Amniotic stem cell (primary cell): ENCODE results near the gene TFCP2.
"Not testable (repeated sequence)": the region's sequence is repeated elsewhere in the genome, so short reads cannot be mapped to it uniquely, and the experiment has no call there.

ENCODE experiments used
- DNase-seq: peaks from one replicate; lab custom pipeline; 2025; lab: John Stamatoyannopoulos, UW

The TFCP2 gene, protein sequence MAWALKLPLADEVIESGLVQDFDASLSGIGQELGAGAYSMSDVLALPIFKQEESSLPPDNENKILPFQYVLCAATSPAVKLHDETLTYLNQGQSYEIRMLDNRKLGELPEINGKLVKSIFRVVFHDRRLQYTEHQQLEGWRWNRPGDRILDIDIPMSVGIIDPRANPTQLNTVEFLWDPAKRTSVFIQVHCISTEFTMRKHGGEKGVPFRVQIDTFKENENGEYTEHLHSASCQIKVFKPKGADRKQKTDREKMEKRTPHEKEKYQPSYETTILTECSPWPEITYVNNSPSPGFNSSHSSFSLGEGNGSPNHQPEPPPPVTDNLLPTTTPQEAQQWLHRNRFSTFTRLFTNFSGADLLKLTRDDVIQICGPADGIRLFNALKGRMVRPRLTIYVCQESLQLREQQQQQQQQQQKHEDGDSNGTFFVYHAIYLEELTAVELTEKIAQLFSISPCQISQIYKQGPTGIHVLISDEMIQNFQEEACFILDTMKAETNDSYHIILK

DNA sequence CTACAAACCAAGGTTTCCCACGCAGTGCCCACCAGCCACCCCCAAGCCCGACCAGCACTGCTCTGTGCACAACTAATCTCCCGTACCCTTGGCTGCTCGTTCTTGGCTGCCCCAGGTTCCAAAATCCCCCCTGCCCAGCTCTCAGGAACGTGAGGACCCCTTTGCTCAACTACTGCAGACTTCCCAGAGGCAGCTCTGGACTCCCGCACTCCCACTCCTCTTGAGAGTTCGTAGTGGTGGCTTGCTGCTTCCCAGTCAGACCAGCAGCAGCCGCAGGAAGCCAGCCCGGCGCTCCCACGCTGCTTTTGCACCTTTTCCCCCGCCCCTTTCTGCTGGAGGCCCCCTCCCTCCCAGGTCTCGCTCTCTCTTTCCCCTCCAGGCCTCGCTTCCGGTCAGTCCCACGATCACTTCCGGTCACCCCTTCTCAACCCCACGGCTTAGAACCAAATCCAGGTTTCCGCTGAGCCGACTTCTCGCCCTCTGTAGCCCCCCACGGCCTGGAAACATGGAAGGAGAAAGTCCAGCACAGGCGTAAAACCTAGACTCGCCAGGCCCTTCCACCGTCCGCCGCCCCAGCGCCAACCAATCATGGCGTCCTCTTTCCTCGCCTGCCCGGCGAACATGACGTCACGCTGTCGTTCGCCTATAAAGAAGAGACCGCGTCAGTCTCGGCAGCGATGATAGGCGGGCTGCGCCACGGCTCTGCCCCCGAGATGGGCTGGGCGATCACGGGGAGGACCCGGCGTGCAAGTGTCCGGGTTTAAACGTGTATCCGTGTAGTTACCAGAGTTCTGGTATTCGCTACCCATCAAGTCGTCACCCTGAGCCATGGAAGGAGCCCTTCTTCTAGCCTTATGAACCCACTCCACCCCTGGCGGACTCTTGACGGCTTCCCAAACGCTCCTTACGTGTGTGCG lies at the start of gene TFCP2:
TSS of gene TFCP2 (minus strand) at position 621 of the 917 bp plus-strand sequence. CDS start 713 bp downstream, outside the sequence.
- peak; percentile 91 for DNase-seq

DNA sequence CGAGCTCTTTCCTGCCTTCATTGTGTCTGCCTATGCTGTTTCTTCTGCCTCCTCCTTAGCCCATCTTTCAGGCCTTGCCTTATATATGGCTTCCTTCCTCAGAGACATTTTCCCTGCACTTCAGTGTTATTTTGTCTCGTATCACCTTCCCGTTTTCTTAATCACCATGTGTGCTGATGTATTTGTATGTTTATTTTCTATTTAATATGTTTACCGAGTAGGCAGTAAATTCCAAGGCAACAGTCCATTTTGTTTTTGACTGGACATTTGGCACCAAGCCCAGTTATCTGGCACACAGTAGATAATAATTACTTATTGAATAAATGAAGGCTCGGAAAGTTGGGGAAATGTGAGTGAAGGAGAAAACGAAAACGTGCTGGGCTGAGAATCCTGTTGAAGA lies 49.5 kb upstream of the TFCP2 start:
- DNase-seq: no peak

GRCh38 chr12:51219857-51220256 lies 46.9 kb upstream of the TFCP2 start:
- not testable (repeated sequence) for DNase-seq

DNA sequence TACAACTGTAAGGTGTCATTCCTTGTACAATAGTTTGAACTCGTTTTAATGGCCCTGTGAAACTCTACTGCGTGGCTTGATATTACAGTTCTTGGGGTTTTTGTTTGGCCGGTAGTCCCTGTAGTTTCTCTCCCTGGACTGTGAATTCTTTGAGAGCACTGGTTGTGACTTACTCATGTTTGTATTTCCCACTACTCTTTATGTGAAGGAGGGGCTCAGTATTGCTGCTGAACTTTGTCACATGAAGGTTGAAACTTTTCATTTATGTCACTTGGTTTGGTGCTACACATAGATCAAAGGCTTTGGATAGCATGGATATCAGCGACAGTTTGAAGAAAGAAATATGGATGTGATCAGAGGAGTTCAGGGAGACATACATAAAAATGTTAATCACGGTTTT lies 46.4 kb upstream of the TFCP2 start:
- no peak for DNase-seq

DNA sequence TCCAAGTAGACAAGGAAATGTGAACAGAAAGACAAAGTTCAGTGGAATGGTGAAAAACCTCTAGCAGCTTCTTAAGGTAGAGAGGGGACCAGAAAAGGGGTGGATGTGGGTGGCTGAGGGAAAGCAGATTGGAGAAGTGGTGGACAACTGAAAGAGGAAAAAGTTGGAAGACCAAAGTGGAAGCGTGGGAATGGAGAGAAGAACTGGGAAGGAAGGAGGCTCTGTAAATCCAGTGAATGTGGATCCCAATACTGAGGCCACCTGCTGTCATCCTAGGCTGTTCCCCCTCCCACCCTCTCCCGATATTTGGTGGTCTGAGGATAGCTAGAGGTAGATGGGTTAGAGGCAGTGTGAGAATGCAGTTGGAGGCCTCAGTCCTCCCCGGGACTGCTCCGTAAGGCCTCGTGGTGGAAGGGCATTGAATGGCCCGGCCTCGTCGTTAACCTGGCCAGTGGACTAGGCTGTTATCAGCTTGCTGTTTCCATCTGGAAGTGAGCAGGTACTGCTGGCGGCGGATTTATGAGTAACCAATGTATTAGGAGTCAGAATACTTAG lies 45.7 kb upstream of the TFCP2 start:
- DNase-seq: no peak

DNA sequence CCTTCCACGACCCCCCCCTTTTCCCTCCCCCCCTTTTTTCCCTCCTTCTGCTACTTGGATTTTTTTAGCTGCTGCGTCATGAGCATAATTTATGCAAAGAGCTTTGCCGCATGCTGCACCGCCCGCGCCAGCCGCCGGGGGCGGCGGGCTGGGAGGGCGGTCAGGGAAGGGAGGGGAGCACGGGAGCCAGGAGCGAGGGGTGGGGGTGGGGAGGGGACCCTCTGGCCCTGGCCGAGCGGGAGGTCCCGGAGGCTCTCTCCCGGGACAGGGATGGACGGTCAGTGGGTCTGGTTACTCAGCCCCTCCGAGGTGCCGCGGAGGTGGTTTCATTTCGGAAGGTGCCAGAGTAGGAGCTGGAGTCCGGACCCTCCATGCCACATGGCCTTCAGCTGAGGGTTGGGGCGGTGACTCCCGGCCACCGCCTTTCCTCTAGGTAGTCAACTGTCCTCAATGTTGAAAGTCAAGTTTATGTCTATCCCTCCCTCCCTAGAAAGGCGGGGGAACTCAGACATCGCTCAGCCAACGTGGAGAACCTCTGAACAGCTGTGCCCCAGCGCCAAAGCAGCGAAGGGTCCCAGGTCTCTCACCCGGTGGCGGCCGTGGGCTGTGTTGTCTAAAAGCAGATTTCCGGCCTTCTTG lies 45.2 kb upstream of the TFCP2 start, which contains the start of gene POU6F1:
TSS of gene POU6F1 (minus strand) at position 95 of the 639 bp plus-strand sequence. CDS start 11,226 bp downstream, outside the sequence.
- peak; percentile 65 for DNase-seq

DNA sequence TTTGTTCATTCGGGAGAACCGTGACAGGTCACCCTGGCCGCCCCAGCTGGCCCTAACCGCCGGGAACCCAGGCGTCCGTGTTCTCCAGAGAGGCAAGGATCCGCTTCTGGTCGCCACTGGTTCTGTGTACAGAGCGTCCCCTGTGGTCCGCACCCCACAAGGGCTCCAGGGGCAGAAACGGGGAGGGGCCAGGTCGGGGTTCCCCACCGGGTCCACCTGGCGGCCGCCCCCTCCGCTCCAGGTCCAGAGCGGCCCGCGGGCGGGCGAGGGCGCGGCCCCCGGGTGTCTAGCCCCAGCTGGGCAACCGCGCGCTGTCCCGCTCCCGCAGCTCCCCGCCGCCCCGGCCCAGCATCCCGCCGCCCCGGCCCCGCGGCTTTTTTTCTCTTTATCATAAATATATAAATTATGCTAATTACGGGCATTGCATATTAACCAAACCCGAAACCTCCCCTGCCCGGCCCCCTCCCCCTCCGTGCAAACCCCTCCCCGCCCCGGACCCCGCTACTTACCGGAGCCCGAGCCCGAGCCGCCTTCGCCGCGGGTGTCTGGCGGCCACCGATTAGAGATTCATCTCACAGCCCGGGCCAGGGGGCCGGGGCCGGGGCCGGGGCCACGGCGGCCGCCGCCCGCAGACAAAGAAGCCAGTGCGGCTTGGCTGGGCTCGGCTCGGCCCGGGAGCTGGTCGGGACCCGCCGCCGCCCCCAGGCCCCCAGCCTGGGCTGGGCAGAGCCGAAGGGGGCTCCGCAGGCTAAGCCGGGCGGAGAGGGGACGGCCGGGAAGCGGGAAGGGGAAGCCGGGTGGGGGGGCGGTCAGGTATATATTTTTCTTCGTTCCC lies 44.4 kb upstream of the TFCP2 start:
- DNase-seq: peak; percentile 12

DNA sequence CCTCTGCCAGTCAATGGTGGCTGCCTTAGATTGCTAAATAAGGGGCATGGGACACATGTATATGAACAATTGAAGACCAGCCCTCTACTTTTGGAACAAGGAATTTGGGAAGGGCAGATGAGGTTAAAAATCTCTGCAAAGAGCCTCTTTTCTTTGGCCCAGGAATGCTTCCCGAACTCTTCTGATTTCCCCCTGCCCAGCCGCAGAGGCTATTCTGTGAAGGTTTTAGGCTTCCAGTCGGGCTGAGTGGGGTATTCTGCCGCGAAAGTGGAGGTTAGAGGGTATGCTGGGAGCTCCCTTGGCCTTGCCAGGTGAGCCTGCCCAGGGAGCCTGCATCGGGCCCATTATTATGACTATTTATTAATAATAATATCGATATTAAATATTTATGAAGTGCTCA lies 43.7 kb upstream of the TFCP2 start:
- DNase-seq: no peak

- no peak for DNase-seq
Measured at GRCh38 chr12:51214895-51215294, 42.0 kb upstream of the TFCP2 start.

DNA sequence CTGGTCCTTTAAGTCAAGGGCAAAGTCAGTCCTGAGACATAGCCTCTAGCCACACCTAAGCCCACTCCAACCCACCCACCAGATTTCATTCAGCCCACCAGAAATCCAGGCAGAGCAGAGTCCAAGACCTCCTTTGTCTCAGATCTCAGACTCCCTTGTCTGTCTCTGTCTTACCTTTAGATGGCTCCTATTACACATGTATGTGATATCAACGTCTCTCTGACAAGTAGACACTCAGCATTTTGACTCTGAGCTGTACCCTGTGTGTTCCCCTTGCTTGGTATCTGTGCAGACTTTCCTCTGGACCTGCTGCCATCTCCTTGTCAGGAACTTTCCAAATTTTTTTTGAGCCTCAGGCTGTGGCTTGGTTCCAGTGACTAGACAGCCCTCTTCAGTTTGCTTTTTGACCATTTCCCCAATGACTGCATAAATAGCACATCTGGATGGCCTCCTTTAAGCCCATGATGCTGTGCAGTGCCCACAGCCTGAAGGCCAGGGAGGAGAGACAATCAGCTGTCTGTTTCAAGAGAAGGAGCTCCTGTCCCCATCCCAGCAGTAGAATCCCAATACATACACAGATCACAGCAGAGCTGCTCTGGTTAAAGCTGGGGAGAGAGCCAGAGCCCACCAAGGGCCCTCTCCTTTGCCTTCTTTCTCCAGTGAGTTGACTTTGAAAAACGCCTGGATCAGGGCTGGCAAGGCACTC lies 37.9 kb upstream of the TFCP2 start:
- no peak for DNase-seq

DNA sequence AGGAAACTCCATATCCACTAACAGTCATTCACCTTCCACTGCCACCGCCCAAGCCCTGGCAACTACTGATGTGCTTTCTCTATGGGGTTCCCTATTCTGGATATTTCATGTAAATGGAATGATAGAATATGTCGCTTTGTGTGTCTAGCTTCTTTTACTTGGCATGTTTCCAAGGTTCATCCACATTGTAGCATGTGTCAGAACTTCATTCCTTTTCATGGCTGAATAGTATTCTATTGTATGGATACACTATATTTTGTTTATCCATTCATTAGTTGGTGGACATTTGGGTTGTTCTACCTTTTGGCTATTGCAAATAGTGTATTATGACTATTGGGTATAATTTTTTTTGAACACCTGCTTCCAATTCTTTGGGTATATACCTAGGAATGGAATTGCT lies 36.3 kb upstream of the TFCP2 start:
- no peak for DNase-seq

GRCh38 chr12:51208016-51208660 lies 35.2 kb upstream of the TFCP2 start:
- DNase-seq: no peak

DNA sequence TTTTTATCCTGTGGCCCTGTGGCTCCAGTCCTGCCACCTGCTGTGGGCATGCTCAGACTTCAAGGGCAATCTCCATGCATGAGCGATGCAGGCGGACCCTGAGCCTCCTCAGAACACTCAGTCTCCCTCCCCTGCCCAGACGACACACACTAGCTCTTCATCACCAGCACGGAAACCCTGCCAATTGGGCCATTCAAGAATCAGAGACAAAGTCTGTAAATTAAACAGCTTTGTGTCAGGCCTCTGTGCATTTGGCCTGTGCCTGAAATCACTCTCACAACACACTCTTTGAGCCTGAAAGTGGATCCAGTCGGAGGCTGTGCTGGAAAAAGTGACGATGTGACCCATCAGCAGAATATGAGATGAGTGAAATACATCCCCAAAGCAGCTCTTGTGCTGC lies 32.4 kb upstream of the TFCP2 start:
- DNase-seq: no peak

DNA sequence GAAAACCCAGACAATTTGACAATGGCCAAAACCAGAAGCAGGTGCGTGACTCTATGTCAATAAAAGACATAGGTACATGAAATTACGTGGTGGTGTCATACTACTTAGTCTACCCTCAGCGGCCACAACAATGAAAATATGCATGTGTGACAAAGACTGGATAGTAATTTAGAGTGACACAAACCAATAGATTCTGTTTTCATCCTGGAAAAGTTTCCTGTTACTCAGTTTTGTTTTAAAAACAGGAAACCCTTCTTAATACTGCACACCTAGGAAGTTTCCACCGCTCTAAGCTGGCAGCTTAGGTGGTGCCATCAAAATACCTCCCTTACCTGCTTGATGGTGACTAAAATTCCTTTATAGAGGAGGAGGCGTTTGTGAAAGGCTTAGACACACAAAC lies 29.8 kb upstream of the TFCP2 start:
- DNase-seq: no peak

DNA sequence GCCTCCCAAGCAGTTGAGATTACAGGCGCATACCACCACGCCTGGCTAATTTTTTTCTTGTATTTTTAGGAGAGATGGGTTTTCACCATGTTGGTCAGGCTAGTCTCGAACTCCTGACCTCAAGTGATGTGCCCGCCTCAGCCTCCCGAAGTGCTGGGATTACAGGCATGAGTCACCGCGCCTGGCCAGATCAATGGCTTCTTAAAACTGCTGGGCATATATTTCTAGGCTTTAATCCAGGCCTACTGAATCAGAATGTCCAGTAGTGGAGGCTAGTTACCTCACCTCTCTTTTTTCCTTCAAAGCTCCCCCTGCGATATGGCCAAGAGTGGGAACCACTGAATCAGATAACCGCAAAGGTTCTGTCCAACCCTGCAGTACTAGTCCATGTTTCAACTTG lies 27.9 kb upstream of the TFCP2 start:
- DNase-seq: no peak

DNA sequence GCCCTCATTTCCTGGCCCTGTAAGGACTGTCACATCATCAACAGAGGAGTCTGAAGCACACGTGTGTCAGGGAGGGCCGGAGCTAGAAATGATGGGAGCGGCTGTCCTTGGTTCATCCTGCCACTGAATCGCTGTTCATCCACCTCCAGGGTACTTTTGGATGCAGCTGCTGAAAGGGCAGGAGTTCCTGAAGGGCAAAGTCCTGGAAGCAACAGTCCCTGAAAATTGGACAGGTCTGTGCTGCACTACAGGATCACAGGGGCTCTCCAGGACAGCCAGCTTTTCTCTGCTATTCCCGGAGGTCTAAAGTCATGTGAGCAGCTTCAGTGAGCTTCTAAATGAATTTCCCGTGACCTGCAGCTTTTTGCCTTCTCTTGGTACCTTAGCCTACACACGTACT lies 27.2 kb upstream of the TFCP2 start:
- DNase-seq: no peak

- DNase-seq: no peak
Measured at GRCh38 chr12:51199366-51199945, 26.5 kb upstream of the TFCP2 start.

- no peak for DNase-seq
Measured at GRCh38 chr12:51198568-51199365, 25.8 kb upstream of the TFCP2 start.
